ENCODE results near the gene GKN1. TPM values are rescaled to one million over a fixed set of nuclear protein-coding genes. Genes with fewer than 3 reads are reported as not detected.

GKN1 gene
- total and polyA plus RNA-seq, 4 donors = 0.15 TPM; not detected in 3

- ATAC-seq (ENCODE audit: insufficient read depth, low FRiP score) = no peak
- 72 to 77% methylated on average over 9 of the region's 9 CpGs for WGBS, 2 donors
- H3K27ac ChIP-seq (ENCODE audit: low read depth in 1 of 2, low read length in 1 of 2) = no peak overlapping the region
Observed at GRCh38 chr2:68974946-68975665, 670 bp downstream of the GKN1 start.

DNA sequence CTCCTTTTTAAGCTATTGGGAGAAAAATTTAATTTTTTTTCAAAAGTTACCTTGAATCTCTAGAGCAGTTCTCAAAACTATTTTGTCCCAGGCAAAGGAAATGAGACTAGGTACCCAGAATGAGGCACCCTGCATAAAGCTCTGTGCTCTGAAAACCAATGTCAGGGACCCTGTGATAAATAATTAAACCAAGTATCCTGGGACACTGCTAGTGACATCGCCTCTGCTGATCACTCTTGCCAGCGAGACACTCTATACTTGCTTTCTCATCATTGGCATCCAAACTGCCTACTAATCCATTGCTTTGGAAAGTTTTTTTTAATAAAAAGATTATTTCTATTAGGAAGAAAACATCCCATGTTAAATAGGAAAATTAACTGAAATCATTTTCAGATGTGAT lies 1.4 kb downstream of the GKN1 start:
- H3K27ac ChIP-seq (ENCODE audit: low read depth in 1 of 2, low read length in 1 of 2) = no peak overlapping the region
- H3K9ac ChIP-seq (ENCODE audit: insufficient read depth in 1 of 2, low read length in 2 of 2) = no peak overlapping the region
- H3K4me1 ChIP-seq (ENCODE audit: control insufficient read depth in 5 of 5, insufficient read depth in 5 of 5, low read length in 5 of 5) = no peaks in the 10 kb centered on the region
- ATAC-seq (ENCODE audit: insufficient read depth, low FRiP score) (no peak), DNase-seq (no peak)
- H3K36me3 ChIP-seq (ENCODE audit: control insufficient read depth in 4 of 4, insufficient read depth in 4 of 4, low read length in 4 of 4) = no peaks in the 10 kb centered on the region
- H3K9me3 ChIP-seq (ENCODE audit: control insufficient read depth in 4 of 4, insufficient read depth in 3 of 4, low read length in 3 of 4) = no peaks in the 10 kb centered on the region
- H3K4me3 ChIP-seq = no peak overlapping the region
- no peak for TF ChIP-seq CTCF (IDR thresholded peaks at IDR 0.05; ENCODE audit: control extremely low read depth, extremely low read depth)
- WGBS, 2 donors = 93 to 100% methylated on average over 2 of the region's 2 CpGs
- no peaks in the 10 kb centered on the region for H3K27me3 ChIP-seq (ENCODE audit: control insufficient read depth in 3 of 3, insufficient read depth in 3 of 3, low read length in 2 of 3)

More at GRCh38 chr2:68974946-68975665, 670 bp downstream of the GKN1 start:
- no peaks in the 10 kb centered on the region for H3K4me1 ChIP-seq (ENCODE audit: control insufficient read depth in 5 of 5, insufficient read depth in 5 of 5, low read length in 5 of 5)
- DNase-seq = no peak
- no peak overlapping the region for H3K9ac ChIP-seq (ENCODE audit: insufficient read depth in 1 of 2, low read length in 2 of 2)
- H3K4me3 ChIP-seq = no peak overlapping the region
- H3K36me3 ChIP-seq (ENCODE audit: control insufficient read depth in 4 of 4, insufficient read depth in 4 of 4, low read length in 4 of 4) = no peaks in the 10 kb centered on the region
- TF ChIP-seq CTCF (IDR thresholded peaks at IDR 0.05; ENCODE audit: control extremely low read depth, extremely low read depth) = no peak
- no peaks in the 10 kb centered on the region for H3K27me3 ChIP-seq (ENCODE audit: control insufficient read depth in 3 of 3, insufficient read depth in 3 of 3, low read length in 2 of 3)
- no peaks in the 10 kb centered on the region for H3K9me3 ChIP-seq (ENCODE audit: control insufficient read depth in 4 of 4, insufficient read depth in 3 of 4, low read length in 3 of 4)

DNA sequence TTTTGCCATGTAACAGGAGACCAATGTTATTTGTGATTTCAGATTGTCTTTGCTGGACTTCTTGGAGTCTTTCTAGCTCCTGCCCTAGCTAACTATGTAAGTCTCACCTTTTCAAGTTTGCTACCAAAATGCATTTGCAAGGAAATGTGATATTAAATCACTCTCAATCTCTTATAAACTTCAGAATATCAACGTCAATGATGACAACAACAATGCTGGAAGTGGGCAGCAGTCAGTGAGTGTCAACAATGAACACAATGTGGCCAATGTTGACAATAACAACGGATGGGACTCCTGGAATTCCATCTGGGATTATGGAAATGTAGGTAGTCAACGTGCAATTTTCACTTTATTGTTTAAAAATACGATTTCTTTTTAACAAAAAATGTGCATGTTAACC lies 3.0 kb downstream of the GKN1 start:
- Histone ChIP-seq H3K27me3 (ENCODE audit: control insufficient read depth in 3 of 3, insufficient read depth in 3 of 3, low read length in 2 of 3) (no peaks in the 10 kb centered on the region), H3K4me3 (no peak overlapping the region), H3K4me1 (ENCODE audit: control insufficient read depth in 5 of 5, insufficient read depth in 5 of 5, low read length in 5 of 5) (no peaks in the 10 kb centered on the region), H3K27ac (ENCODE audit: low read depth in 1 of 2, low read length in 1 of 2) (no peak overlapping the region), H3K36me3 (ENCODE audit: control insufficient read depth in 4 of 4, insufficient read depth in 4 of 4, low read length in 4 of 4) (no peaks in the 10 kb centered on the region), H3K9ac (ENCODE audit: insufficient read depth in 1 of 2, low read length in 2 of 2) (no peak overlapping the region), H3K9me3 (ENCODE audit: control insufficient read depth in 4 of 4, insufficient read depth in 3 of 4, low read length in 3 of 4) (no peaks in the 10 kb centered on the region)
- 73 to 81% methylated on average over 4 of the region's 4 CpGs for WGBS, 2 donors
- TF ChIP-seq CTCF (IDR thresholded peaks at IDR 0.05; ENCODE audit: control extremely low read depth, extremely low read depth) = no peak
- no peak for DNase-seq
- no peak for ATAC-seq (ENCODE audit: insufficient read depth, low FRiP score)

GRCh38 chr2:68978098-68978497 lies 3.7 kb downstream of the GKN1 start:
- ATAC-seq (ENCODE audit: insufficient read depth, low FRiP score) = no peak

More at GRCh38 chr2:68978098-68978497, 3.7 kb downstream of the GKN1 start:
- Histone ChIP-seq H3K4me1 (ENCODE audit: control insufficient read depth in 5 of 5, insufficient read depth in 5 of 5, low read length in 5 of 5) (no peaks in the 10 kb centered on the region), H3K9me3 (ENCODE audit: control insufficient read depth in 4 of 4, insufficient read depth in 3 of 4, low read length in 3 of 4) (no peaks in the 10 kb centered on the region), H3K27me3 (ENCODE audit: control insufficient read depth in 3 of 3, insufficient read depth in 3 of 3, low read length in 2 of 3) (no peaks in the 10 kb centered on the region), H3K36me3 (ENCODE audit: control insufficient read depth in 4 of 4, insufficient read depth in 4 of 4, low read length in 4 of 4) (no peaks in the 10 kb centered on the region), H3K9ac (ENCODE audit: insufficient read depth in 1 of 2, low read length in 2 of 2) (no peak overlapping the region), H3K27ac (ENCODE audit: low read depth in 1 of 2, low read length in 1 of 2) (no peak overlapping the region), H3K4me3 (no peak overlapping the region)
- whole genome bisulfite sequencing, 2 donors = 69 to 85% methylated on average over 3 of the region's 3 CpGs
- TF ChIP-seq CTCF (IDR thresholded peaks at IDR 0.05; ENCODE audit: control extremely low read depth, extremely low read depth) = no peak
- no peak for DNase-seq

All from lung (tissue), 12 donors.